ENCODE measurements around the gene RIPPLY3.

The RIPPLY3 gene

GRCh38 chr21:37006486-37007291, at the start of gene RIPPLY3:
RIPPLY3 (plus strand) TSS chr21:37006702; CDS start chr21:37006773, 71 bp downstream.
- Histone ChIP-seq H3K36me3 (no peaks in the 10 kb centered on the region), H3K4me1 (peaks cover 0 to 26% (median 18%) of the 10 kb centered on the region in 4 donors), H3K4me3 (peak within 1 kb of the TSS; percentile 27 to 54), H3K9me3 (no peaks in the 10 kb centered on the region), H3K27ac (no peak within 1 kb of the TSS), H3K27me3 (peaks cover 0 to 52% of the 10 kb centered on the region in 2 donors)
- no peak for DNase-seq
- intact Hi-C loops (cut with DNase I; ENCODE audit: low total_unique reads) = no loop called here
- TF ChIP-seq CTCF (IDR thresholded peaks at IDR 0.05) = no peak

GRCh38 chr21:36959020-36959835, 47.3 kb upstream of the RIPPLY3 start:
- no peak overlapping the region for H3K4me3 ChIP-seq
- no peaks in the 10 kb centered on the region for H3K27me3 ChIP-seq
- no peaks in the 10 kb centered on the region for H3K4me1 ChIP-seq
- no peak overlapping the region for H3K27ac ChIP-seq
- intact Hi-C loops (cut with DNase I; ENCODE audit: low total_unique reads) = no loop called here
- no peaks in the 10 kb centered on the region for H3K9me3 ChIP-seq
- no peak for TF ChIP-seq CTCF (IDR thresholded peaks at IDR 0.05)
- H3K36me3 ChIP-seq = peaks cover 12 to 61% (median 38%) of the 10 kb centered on the region in 3 donors
- no peak for DNase-seq

GRCh38 chr21:36960676-36961284, 45.7 kb upstream of the RIPPLY3 start:
- H3K27me3 ChIP-seq = no peaks in the 10 kb centered on the region
- TF ChIP-seq CTCF (IDR thresholded peaks at IDR 0.05) = no peak
- intact Hi-C loops (cut with DNase I; ENCODE audit: low total_unique reads) = no loop called here
- H3K4me1 ChIP-seq = peaks cover 0 to 9% (median 7%) of the 10 kb centered on the region in 4 donors
- no peaks in the 10 kb centered on the region for H3K9me3 ChIP-seq
- no peak overlapping the region for H3K4me3 ChIP-seq
- DNase-seq = no peak
- H3K36me3 ChIP-seq = peaks cover 4 to 50% (median 30%) of the 10 kb centered on the region in 3 donors
- no peak overlapping the region for H3K27ac ChIP-seq

GRCh38 chr21:36962098-36962780, 44.3 kb upstream of the RIPPLY3 start:
- peaks cover 0 to 17% (median 9%) of the 10 kb centered on the region in 4 donors for H3K4me1 ChIP-seq
- intact Hi-C loops (cut with DNase I; ENCODE audit: low total_unique reads) = no loop called here
- TF ChIP-seq CTCF (IDR thresholded peaks at IDR 0.05) = no peak
- peaks cover 4 to 38% (median 23%) of the 10 kb centered on the region in 3 donors for H3K36me3 ChIP-seq
- no peaks in the 10 kb centered on the region for H3K9me3 ChIP-seq
- H3K4me3 ChIP-seq = no peak overlapping the region
- DNase-seq = no peak
- H3K27ac ChIP-seq = no peak overlapping the region
- H3K27me3 ChIP-seq = no peaks in the 10 kb centered on the region

- DNase-seq = no peak
- TF ChIP-seq CTCF (IDR thresholded peaks at IDR 0.05) = no peak
- H3K4me3 ChIP-seq = no peak overlapping the region
- no peak overlapping the region for H3K27ac ChIP-seq
- no peaks in the 10 kb centered on the region for H3K9me3 ChIP-seq
- peaks cover 0 to 20% (median 11%) of the 10 kb centered on the region in 4 donors for H3K4me1 ChIP-seq
- peaks cover 4 to 25% (median 18%) of the 10 kb centered on the region in 3 donors for H3K36me3 ChIP-seq
- no peaks in the 10 kb centered on the region for H3K27me3 ChIP-seq
- intact Hi-C loops (cut with DNase I; ENCODE audit: low total_unique reads) = no loop called here
Measured at GRCh38 chr21:36964398-36964797, 42.1 kb upstream of the RIPPLY3 start.

Measured in tibial artery (tissue), 4 donors.